ENCODE data around the gene REST. TPM values are rescaled to one million over a fixed set of nuclear protein-coding genes. Genes with fewer than 3 reads are reported as not detected.
A peak's percentile ranks its signal among the peaks of the same experiment; 100 is the strongest.

Gene REST
- total and polyA plus RNA-seq, 2 donors (not counting 1 experiment from before 2014, with no cell fraction given), result 30.5 to 33.0 TPM

- no peaks in the 10 kb centered on the region for H3K79me2 ChIP-seq (ENCODE audit: control insufficient read depth, insufficient read depth, low read length)
- peak in 1 of 2 donors; percentile 38 for DNase-seq (ENCODE audit: low read depth in 2 of 2)
- H2AFZ ChIP-seq (ENCODE audit: low read length), result no peak overlapping the region
- H3K36me3 ChIP-seq (ENCODE audit: control insufficient read depth, insufficient read depth, low read length), result no peaks in the 10 kb centered on the region
- no peak overlapping the region for H3K9ac ChIP-seq (ENCODE audit: insufficient read depth, low read length)
- H4K20me1 ChIP-seq (ENCODE audit: control insufficient read depth, extremely low read depth, insufficient read depth, low read length), result no peaks in the 10 kb centered on the region
- H3K27ac ChIP-seq (ENCODE audit: insufficient read depth, low read length), result no peak overlapping the region
- H3K4me3 ChIP-seq (replicated peaks in 1 of 4; ENCODE audit: control extremely low read depth in 1 of 4, insufficient read depth in 1 of 4, low read depth in 3 of 4, low read length in 4 of 4), result no peak overlapping the region
- H3K4me1 ChIP-seq (ENCODE audit: control insufficient read depth, extremely low read depth, insufficient read depth, low read length), result no peaks in the 10 kb centered on the region
- no peak overlapping the region for H3K4me2 ChIP-seq (ENCODE audit: extremely low read depth, insufficient read depth, low read length)
- no peaks in the 10 kb centered on the region for H3K9me3 ChIP-seq (ENCODE audit: control insufficient read depth, insufficient read depth, low read depth, low read length)
- TF ChIP-seq, protein P1, sequence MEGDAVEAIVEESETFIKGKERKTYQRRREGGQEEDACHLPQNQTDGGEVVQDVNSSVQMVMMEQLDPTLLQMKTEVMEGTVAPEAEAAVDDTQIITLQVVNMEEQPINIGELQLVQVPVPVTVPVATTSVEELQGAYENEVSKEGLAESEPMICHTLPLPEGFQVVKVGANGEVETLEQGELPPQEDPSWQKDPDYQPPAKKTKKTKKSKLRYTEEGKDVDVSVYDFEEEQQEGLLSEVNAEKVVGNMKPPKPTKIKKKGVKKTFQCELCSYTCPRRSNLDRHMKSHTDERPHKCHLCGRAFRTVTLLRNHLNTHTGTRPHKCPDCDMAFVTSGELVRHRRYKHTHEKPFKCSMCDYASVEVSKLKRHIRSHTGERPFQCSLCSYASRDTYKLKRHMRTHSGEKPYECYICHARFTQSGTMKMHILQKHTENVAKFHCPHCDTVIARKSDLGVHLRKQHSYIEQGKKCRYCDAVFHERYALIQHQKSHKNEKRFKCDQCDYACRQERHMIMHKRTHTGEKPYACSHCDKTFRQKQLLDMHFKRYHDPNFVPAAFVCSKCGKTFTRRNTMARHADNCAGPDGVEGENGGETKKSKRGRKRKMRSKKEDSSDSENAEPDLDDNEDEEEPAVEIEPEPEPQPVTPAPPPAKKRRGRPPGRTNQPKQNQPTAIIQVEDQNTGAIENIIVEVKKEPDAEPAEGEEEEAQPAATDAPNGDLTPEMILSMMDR (conservative IDR thresholded peaks at IDR 0.05 in 1 of 2, IDR thresholded peaks at IDR 0.05 in 1 of 2; ENCODE audit: low read depth in 1 of 2, low read length in 2 of 2), result no peak
- no peak for TF ChIP-seq EZH2 (IDR thresholded peaks at IDR 0.05; ENCODE audit: low read length, missing control alignments)
- peaks cover 7% of the 10 kb centered on the region for H3K27me3 ChIP-seq (ENCODE audit: control insufficient read depth, insufficient read depth, low read length)
Measured at GRCh38 chr4:56861360-56861759, 46.3 kb upstream of the REST start.

DNA sequence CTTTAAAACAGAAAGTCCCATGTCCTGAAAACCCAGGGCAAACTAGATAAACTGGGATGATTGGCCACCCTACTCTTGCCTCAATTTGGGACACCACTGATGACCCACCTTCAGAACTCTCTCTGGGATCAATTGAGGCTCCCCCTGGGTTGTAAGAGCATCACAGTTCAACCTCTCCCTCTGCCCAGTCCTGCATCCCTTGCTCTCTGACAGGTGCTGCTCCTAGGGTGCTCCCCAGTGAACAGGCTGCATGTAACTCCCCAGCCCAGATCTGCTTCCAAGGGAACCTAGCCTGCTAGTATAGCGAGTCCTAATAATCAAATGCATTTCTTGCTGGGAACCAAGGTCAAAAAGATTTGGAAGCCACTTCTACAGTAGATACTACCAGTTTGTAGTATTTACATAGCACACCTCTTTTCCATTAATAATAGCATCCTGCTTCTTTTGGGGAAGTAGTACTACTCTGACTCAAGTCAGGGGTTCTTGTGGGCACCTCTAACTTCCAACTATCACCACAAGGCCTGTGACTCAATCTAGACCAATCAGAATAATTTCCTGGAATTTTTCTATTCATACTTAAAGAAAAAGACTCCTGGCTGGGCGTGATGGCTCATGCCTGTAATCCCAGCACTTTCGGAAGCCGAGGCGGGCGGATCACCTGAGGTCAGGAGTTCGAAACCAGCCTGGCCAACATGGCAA, 44.1 kb upstream of the REST start:
- Histone ChIP-seq H3K27me3 (ENCODE audit: control insufficient read depth, insufficient read depth, low read length) (no peaks in the 10 kb centered on the region), H3K79me2 (ENCODE audit: control insufficient read depth, insufficient read depth, low read length) (no peaks in the 10 kb centered on the region), H3K4me2 (ENCODE audit: extremely low read depth, insufficient read depth, low read length) (no peak overlapping the region), H3K36me3 (ENCODE audit: control insufficient read depth, insufficient read depth, low read length) (no peaks in the 10 kb centered on the region), H4K20me1 (ENCODE audit: control insufficient read depth, extremely low read depth, insufficient read depth, low read length) (no peaks in the 10 kb centered on the region), H3K27ac (ENCODE audit: insufficient read depth, low read length) (no peak overlapping the region), H3K9me3 (ENCODE audit: control insufficient read depth, insufficient read depth, low read depth, low read length) (no peaks in the 10 kb centered on the region), H3K4me3 (replicated peaks in 1 of 4; ENCODE audit: control extremely low read depth in 1 of 4, insufficient read depth in 1 of 4, low read depth in 3 of 4, low read length in 4 of 4) (no peak overlapping the region), H3K4me1 (ENCODE audit: control insufficient read depth, extremely low read depth, insufficient read depth, low read length) (no peaks in the 10 kb centered on the region), H3K9ac (ENCODE audit: insufficient read depth, low read length) (no peak overlapping the region), H2AFZ (ENCODE audit: low read length) (no peak overlapping the region)
- TF ChIP-seq, protein P1 (conservative IDR thresholded peaks at IDR 0.05 in 1 of 2, IDR thresholded peaks at IDR 0.05 in 1 of 2; ENCODE audit: low read depth in 1 of 2, low read length in 2 of 2), result no peak
- TF ChIP-seq EZH2 (IDR thresholded peaks at IDR 0.05; ENCODE audit: low read length, missing control alignments), result no peak
- peak in 1 of 2 donors; percentile 48 for DNase-seq (ENCODE audit: low read depth in 2 of 2)

GRCh38 chr4:56870946-56871345, 36.8 kb upstream of the REST start:
- Histone ChIP-seq H3K4me3 (replicated peaks in 1 of 4; ENCODE audit: control extremely low read depth in 1 of 4, insufficient read depth in 1 of 4, low read depth in 3 of 4, low read length in 4 of 4) (peak overlapping the region in 1 of 4 experiments; percentile 15), H3K9me3 (ENCODE audit: control insufficient read depth, insufficient read depth, low read depth, low read length) (no peaks in the 10 kb centered on the region), H3K79me2 (ENCODE audit: control insufficient read depth, insufficient read depth, low read length) (no peaks in the 10 kb centered on the region), H3K4me1 (ENCODE audit: control insufficient read depth, extremely low read depth, insufficient read depth, low read length) (peaks cover 4% of the 10 kb centered on the region), H4K20me1 (ENCODE audit: control insufficient read depth, extremely low read depth, insufficient read depth, low read length) (no peaks in the 10 kb centered on the region), H2AFZ (ENCODE audit: low read length) (no peak overlapping the region), H3K27me3 (ENCODE audit: control insufficient read depth, insufficient read depth, low read length) (peaks cover 4% of the 10 kb centered on the region), H3K36me3 (ENCODE audit: control insufficient read depth, insufficient read depth, low read length) (no peaks in the 10 kb centered on the region), H3K9ac (ENCODE audit: insufficient read depth, low read length) (no peak overlapping the region), H3K4me2 (ENCODE audit: extremely low read depth, insufficient read depth, low read length) (no peak overlapping the region), H3K27ac (ENCODE audit: insufficient read depth, low read length) (no peak overlapping the region)
- TF ChIP-seq EZH2 (IDR thresholded peaks at IDR 0.05; ENCODE audit: low read length, missing control alignments), result no peak
- TF ChIP-seq, protein P1 (conservative IDR thresholded peaks at IDR 0.05 in 1 of 2, IDR thresholded peaks at IDR 0.05 in 1 of 2; ENCODE audit: low read depth in 1 of 2, low read length in 2 of 2), result no peak
- peak; percentile 29 to 32 for DNase-seq (ENCODE audit: low read depth in 2 of 2)

All from fibroblast of lung (primary cell).